ENCODE measurements around the gene DCUN1D2.

DNA sequence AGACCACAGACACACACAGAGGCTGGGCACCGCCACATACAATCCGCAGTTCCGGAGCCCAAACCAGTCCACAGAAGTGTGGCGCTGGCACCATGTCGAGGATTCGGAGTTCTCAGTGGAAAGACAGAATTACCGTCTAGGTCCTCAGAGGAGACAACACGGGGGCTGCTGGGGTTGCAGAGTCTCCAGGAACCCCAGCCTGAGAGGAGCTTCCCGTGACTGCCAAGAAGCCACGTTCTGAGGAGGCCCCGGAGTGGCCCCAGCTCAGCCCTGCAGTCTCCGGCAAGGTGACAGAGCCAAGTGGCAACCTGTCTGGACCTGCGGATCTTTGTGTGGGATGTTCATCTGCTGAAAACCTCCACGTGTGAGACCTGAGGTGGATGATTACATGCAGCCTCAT lies 29.9 kb downstream of the DCUN1D2 start:
- TF ChIP-seq, protein P1, sequence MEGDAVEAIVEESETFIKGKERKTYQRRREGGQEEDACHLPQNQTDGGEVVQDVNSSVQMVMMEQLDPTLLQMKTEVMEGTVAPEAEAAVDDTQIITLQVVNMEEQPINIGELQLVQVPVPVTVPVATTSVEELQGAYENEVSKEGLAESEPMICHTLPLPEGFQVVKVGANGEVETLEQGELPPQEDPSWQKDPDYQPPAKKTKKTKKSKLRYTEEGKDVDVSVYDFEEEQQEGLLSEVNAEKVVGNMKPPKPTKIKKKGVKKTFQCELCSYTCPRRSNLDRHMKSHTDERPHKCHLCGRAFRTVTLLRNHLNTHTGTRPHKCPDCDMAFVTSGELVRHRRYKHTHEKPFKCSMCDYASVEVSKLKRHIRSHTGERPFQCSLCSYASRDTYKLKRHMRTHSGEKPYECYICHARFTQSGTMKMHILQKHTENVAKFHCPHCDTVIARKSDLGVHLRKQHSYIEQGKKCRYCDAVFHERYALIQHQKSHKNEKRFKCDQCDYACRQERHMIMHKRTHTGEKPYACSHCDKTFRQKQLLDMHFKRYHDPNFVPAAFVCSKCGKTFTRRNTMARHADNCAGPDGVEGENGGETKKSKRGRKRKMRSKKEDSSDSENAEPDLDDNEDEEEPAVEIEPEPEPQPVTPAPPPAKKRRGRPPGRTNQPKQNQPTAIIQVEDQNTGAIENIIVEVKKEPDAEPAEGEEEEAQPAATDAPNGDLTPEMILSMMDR (IDR thresholded peaks at IDR 0.05) = no peak
- no peak for TF ChIP-seq POLR2A (IDR thresholded peaks at IDR 0.05)

Data from right lobe of liver (tissue), 4 donors.